ENCODE data around the gene CNTNAP2. TPM values are rescaled to one million over a fixed set of nuclear protein-coding genes. Genes with fewer than 3 reads are reported as not detected.
"Not testable (repeated sequence)": the region's sequence is repeated elsewhere in the genome, so short reads cannot be mapped to it uniquely, and the experiment has no call there.

The CNTNAP2 gene
- total RNA-seq, 6 experiments from 2014 or later = 0.07 to 0.13 (median 0.12) TPM; not detected in 3

DNA sequence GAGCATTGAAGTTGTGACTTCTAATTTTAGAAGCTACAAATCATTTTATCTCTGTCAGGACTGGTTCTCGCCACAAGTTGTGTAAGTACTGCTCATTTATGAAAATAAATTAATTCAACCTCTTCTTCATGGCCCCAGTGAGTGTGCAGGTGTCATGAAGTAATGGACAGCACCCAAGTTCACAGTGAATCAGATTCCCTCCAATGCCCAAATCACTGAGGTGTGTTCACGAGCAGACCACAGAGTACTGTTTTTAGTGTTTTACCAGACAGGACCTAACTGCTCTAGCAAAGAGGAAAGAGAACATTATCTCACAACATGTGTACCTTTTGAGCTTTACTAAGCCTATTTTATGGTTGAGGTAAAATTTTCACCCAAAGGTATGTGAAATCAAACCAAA is 980.0 kb downstream of the CNTNAP2 start:
- no peak overlapping the region for H3K27ac Mint-ChIP-seq
- H3K4me1 Mint-ChIP-seq (ENCODE audit: low read depth) = no peaks in the 10 kb centered on the region
- no peak overlapping the region for H3K4me3 Mint-ChIP-seq
- H3K27me3 Mint-ChIP-seq (ENCODE audit: insufficient read depth) = no peaks in the 10 kb centered on the region
- DNase-seq = no peak
- TF ChIP-seq, protein P1, sequence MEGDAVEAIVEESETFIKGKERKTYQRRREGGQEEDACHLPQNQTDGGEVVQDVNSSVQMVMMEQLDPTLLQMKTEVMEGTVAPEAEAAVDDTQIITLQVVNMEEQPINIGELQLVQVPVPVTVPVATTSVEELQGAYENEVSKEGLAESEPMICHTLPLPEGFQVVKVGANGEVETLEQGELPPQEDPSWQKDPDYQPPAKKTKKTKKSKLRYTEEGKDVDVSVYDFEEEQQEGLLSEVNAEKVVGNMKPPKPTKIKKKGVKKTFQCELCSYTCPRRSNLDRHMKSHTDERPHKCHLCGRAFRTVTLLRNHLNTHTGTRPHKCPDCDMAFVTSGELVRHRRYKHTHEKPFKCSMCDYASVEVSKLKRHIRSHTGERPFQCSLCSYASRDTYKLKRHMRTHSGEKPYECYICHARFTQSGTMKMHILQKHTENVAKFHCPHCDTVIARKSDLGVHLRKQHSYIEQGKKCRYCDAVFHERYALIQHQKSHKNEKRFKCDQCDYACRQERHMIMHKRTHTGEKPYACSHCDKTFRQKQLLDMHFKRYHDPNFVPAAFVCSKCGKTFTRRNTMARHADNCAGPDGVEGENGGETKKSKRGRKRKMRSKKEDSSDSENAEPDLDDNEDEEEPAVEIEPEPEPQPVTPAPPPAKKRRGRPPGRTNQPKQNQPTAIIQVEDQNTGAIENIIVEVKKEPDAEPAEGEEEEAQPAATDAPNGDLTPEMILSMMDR (IDR thresholded peaks at IDR 0.05) = no peak
- H3K9me3 Mint-ChIP-seq = peaks cover 42% of the 10 kb centered on the region
- no peaks in the 10 kb centered on the region for H3K36me3 Mint-ChIP-seq (ENCODE audit: low read depth)

DNA sequence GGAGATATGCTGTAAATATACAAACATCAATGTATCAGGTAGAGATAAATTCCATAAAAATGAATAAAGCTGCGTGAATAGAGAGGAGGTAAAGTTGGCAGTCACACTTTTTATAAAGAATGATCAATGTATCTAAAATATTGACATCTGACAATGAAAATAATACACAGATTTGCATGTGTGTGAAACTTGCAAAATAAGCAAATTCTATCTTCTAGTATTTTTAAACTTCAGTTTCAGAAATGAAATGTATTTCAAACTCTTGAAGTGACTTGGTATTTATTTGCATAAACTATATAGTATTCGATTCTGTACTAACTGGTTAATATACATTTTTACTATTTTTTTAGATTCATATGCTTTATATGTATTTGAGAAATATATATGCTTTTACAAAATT is 986.6 kb downstream of the CNTNAP2 start:
- Mint-ChIP-seq H3K4me3 (no peak overlapping the region), H3K27ac (no peak overlapping the region), H3K27me3 (ENCODE audit: insufficient read depth) (no peaks in the 10 kb centered on the region), H3K4me1 (ENCODE audit: low read depth) (no peaks in the 10 kb centered on the region), H3K9me3 (peaks cover 44% of the 10 kb centered on the region), H3K36me3 (ENCODE audit: low read depth) (no peaks in the 10 kb centered on the region)
- DNase-seq = no peak
- TF ChIP-seq, protein P1 (IDR thresholded peaks at IDR 0.05) = no peak

DNA sequence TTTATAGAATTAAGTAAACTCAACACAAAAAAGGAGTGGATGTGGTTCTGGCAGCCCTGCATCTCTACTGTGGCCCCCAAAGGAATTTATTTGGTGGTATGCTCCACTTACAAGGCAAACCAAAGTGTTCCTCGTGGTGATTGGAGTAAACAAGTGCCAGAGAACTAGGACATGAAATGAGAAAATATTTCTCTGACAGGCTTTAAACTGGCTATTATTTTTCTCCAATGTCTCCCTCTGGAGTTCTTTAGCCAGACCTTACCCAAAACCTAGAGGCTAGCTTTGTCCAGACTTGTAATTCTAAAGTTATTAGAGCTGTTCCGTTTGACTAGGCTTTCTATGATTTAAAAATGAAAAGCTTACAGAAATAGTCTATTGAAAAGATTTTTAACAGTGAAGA is 990.1 kb downstream of the CNTNAP2 start:
- no peak for DNase-seq
- Mint-ChIP-seq H3K4me3 (no peak overlapping the region), H3K27me3 (ENCODE audit: insufficient read depth) (no peaks in the 10 kb centered on the region), H3K36me3 (ENCODE audit: low read depth) (no peaks in the 10 kb centered on the region), H3K4me1 (ENCODE audit: low read depth) (no peaks in the 10 kb centered on the region), H3K9me3 (peaks cover 37% of the 10 kb centered on the region), H3K27ac (no peak overlapping the region)
- TF ChIP-seq, protein P1 (IDR thresholded peaks at IDR 0.05) = no peak

DNA sequence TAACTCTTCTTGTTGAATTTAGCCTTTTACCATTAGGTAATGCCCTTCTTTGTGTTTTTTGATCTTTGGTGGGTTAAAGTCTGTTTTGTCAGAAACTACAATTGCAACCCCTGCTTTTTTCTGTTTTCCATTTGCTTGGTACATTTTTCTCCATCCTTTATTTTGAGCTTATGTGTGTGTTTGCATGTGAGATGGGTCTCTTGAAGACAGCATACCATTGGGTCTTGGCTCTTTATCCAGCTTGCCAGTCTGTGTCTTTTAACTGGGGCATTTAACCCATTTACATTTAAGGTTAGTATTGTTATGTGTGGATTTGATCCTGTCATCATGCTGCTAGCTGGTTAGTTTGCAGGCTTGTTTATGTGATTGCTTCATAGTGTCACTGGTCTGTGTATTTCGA is 997.9 kb downstream of the CNTNAP2 start:
- not testable (repeated sequence) for H3K4me3 Mint-ChIP-seq; H3K27me3 Mint-ChIP-seq (ENCODE audit: insufficient read depth); H3K4me1 Mint-ChIP-seq (ENCODE audit: low read depth); H3K36me3 Mint-ChIP-seq (ENCODE audit: low read depth); DNase-seq; H3K27ac Mint-ChIP-seq
- H3K9me3 Mint-ChIP-seq = peaks cover 60% of the 10 kb centered on the region

DNA sequence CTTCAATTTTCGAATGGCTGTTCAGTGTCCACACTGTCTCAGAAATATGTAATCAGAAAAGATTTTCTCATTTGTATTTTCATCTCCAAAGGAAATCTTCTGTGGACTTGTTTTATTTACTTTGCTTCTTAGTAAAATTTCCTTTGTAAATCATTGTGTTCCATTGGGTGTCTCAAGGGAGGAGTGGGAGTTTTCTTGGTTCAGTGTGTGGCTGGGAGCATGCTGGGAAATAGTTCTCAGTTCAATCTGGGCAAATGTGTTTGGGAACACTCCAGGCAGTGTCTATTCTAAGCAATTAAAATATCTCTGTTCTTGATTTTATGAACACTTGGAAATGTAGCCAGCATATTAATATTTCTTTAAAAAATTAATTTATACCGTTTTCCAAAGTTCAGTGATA is 1019.8 kb downstream of the CNTNAP2 start:
- TF ChIP-seq, protein P1 (IDR thresholded peaks at IDR 0.05) = no peak
- no peak overlapping the region for H3K4me3 Mint-ChIP-seq

DNA sequence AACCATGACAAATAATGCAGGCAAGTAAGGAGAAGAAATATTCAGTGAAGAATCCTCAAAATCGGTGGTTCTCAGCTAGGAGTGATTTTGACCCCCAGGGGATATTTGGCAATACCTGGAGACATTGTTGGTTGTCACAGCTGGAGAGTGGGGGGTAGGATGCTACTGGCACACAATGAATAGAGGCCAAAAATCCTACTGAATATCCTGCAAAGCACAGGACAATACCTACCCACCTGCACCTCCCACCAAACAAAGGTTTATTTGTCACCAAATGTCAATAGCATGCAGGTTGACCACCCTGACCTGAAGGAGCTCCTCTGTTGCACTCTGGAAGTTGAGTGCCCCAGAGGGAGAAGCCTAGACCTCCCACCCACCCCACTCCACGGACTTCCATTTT is 1028.6 kb downstream of the CNTNAP2 start:
- DNase-seq = no peak

More for the DNA sequence above, 1019.8 kb downstream of the CNTNAP2 start:
- Mint-ChIP-seq H3K27ac (no peak overlapping the region), H3K9me3 (peaks cover 22% of the 10 kb centered on the region), H3K36me3 (ENCODE audit: low read depth) (no peaks in the 10 kb centered on the region), H3K4me1 (ENCODE audit: low read depth) (no peaks in the 10 kb centered on the region), H3K27me3 (ENCODE audit: insufficient read depth) (no peaks in the 10 kb centered on the region)
- DNase-seq = no peak

More for the DNA sequence above, 1028.6 kb downstream of the CNTNAP2 start:
- TF ChIP-seq, protein P1 (IDR thresholded peaks at IDR 0.05) = no peak
- Mint-ChIP-seq H3K27ac (no peak overlapping the region), H3K9me3 (peaks cover 42% of the 10 kb centered on the region), H3K36me3 (ENCODE audit: low read depth) (no peaks in the 10 kb centered on the region), H3K4me3 (no peak overlapping the region), H3K4me1 (ENCODE audit: low read depth) (no peaks in the 10 kb centered on the region), H3K27me3 (ENCODE audit: insufficient read depth) (no peaks in the 10 kb centered on the region; the same call in 1 of the 2 replicates)

Measured in HFFc6 (cell line).